NCI-H2227 treated with DMSO at 0.1 percent for 48 hours (cell line): ENCODE measurements around the gene PRDM16.

ENCODE experiments used
- DNase-seq: peaks from one replicate; lab custom pipeline; 2025; lab: John Stamatoyannopoulos, UW

The PRDM16 gene

GRCh38 chr1:3206696-3207095 lies 137.7 kb downstream of the PRDM16 start:
- no peak for DNase-seq

- no peak for DNase-seq
These were observed 138.3 kb downstream of the PRDM16 start for GRCh38 chr1:3207217-3207848.

- DNase-seq: no peak
These were observed 139.8 kb downstream of the PRDM16 start for GRCh38 chr1:3208819-3209200.

GRCh38 chr1:3209201-3209600 lies 140.2 kb downstream of the PRDM16 start:
- no peak for DNase-seq

- no peak for DNase-seq
These were observed 142.8 kb downstream of the PRDM16 start for GRCh38 chr1:3211582-3212375.

GRCh38 chr1:3212453-3213355 lies 143.7 kb downstream of the PRDM16 start:
- no peak for DNase-seq

GRCh38 chr1:3213730-3214129 lies 144.7 kb downstream of the PRDM16 start:
- DNase-seq: no peak

- no peak for DNase-seq
These were observed 146.4 kb downstream of the PRDM16 start for GRCh38 chr1:3215198-3216014.

- DNase-seq: no peak
These were observed 147.0 kb downstream of the PRDM16 start for GRCh38 chr1:3216015-3216391.

GRCh38 chr1:3217181-3217641 lies 148.2 kb downstream of the PRDM16 start:
- no peak for DNase-seq

GRCh38 chr1:3217979-3218679 lies 149.1 kb downstream of the PRDM16 start:
- DNase-seq: no peak

- DNase-seq: peak; percentile 2
These were observed 150.2 kb downstream of the PRDM16 start for GRCh38 chr1:3219005-3219790.

- no peak for DNase-seq
These were observed 150.9 kb downstream of the PRDM16 start for GRCh38 chr1:3219791-3220467.

- no peak for DNase-seq
These were observed 152.4 kb downstream of the PRDM16 start for GRCh38 chr1:3221112-3222041.

- no peak for DNase-seq
These were observed 153.2 kb downstream of the PRDM16 start for GRCh38 chr1:3222042-3222692.

GRCh38 chr1:3225661-3226060 lies 156.7 kb downstream of the PRDM16 start:
- no peak for DNase-seq

- no peak for DNase-seq
These were observed 157.2 kb downstream of the PRDM16 start for GRCh38 chr1:3226191-3226590.
